Measurements from ENCODE around the gene MGAT1. TPM values are rescaled to one million over a fixed set of nuclear protein-coding genes. Genes with fewer than 3 reads are reported as not detected.

The MGAT1 gene
- total RNA-seq, 1 experiment from 2014 or later: 72.7 TPM

DNA sequence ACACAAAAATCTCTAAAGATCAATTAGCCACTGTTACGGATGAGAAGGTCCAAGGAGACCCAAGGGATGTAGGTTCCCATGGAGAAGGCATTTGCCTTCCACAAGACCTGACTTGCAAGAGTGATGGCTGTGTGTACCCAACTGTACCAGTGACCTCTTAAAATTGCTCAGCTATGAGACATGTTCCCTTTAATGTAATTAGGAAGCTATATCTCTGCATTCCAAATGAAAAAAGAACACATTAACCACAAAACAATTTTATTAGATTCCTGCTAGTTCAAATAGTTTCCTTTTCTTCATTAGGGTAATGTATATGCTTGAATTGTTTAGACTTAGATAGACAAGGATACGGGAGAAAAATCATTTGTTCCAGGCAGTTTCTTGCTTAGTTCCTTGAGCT, 66.1 kb downstream of the MGAT1 start:
- Mint-ChIP-seq H3K27ac (no peak overlapping the region), H3K4me3 (no peak overlapping the region), H3K9me3 (no peaks in the 10 kb centered on the region; a peak in 1 of 5 replicates), H3K27me3 (ENCODE audit: low read depth) (peaks cover 62% of the 10 kb centered on the region), H3K36me3 (ENCODE audit: insufficient read depth in 1 of 3, low read depth in 3 of 3) (no peaks in the 10 kb centered on the region), H3K4me1 (no peaks in the 10 kb centered on the region)
- Histone ChIP-seq H3K4ac (ENCODE audit: low read depth, low read length) (no peak overlapping the region), H4K8ac (replicated peaks; ENCODE audit: insufficient read length, low read depth, low read length) (no peak overlapping the region), H2BK12ac (ENCODE audit: insufficient read length, low read depth, low read length) (no peak overlapping the region), H3K27me3 (ENCODE audit: insufficient read depth, low read length) (no peaks in the 10 kb centered on the region), H4K5ac (ENCODE audit: insufficient read length, low read depth, low read length) (no peak overlapping the region), H2BK15ac (ENCODE audit: low read depth, low read length) (no peak overlapping the region), H3K79me1 (ENCODE audit: insufficient read depth, low read depth, low read length, poor library complexity, severe bottlenecking) (no peaks in the 10 kb centered on the region), H3K14ac (ENCODE audit: insufficient read depth, low read length) (no peak overlapping the region), H3K18ac (ENCODE audit: insufficient read length, low read depth, low read length) (no peak overlapping the region), H2AFZ (ENCODE audit: low read length) (no peak overlapping the region), H2BK20ac (ENCODE audit: low read depth, low read length, poor library complexity, severe bottlenecking) (no peak overlapping the region), H2BK5ac (ENCODE audit: insufficient read length, low read length) (no peak overlapping the region), H3K23me2 (ENCODE audit: insufficient read length, low read depth, low read length, poor library complexity, severe bottlenecking) (no peaks in the 10 kb centered on the region), H3K9me3 (ENCODE audit: control insufficient read depth, low read depth, low read length) (no peaks in the 10 kb centered on the region), H2AK5ac (ENCODE audit: insufficient read length, low read length) (no peak overlapping the region), H3K4me2 (ENCODE audit: insufficient read depth, insufficient read length, low read length) (no peak overlapping the region), H3K56ac (ENCODE audit: insufficient read length, low read depth, low read length) (no peak overlapping the region), H3K9ac (ENCODE audit: extremely low read depth, insufficient read length, low read length) (no peak overlapping the region), H3K79me2 (ENCODE audit: insufficient read depth, low read length) (no peaks in the 10 kb centered on the region), H4K20me1 (ENCODE audit: control insufficient read depth, insufficient read depth, insufficient read length) (no peaks in the 10 kb centered on the region), H3K27ac (ENCODE audit: insufficient read length, low read depth, low read length) (no peak overlapping the region), H3T11ph (ENCODE audit: low read length) (no peak overlapping the region), H3K23ac (ENCODE audit: insufficient read length, low read depth, low read length) (no peak overlapping the region), H3K4me1 (ENCODE audit: insufficient read depth, low read length) (no peaks in the 10 kb centered on the region), H2BK120ac (ENCODE audit: low read depth, low read length, poor library complexity, severe bottlenecking) (no peak overlapping the region), H4K91ac (ENCODE audit: insufficient read length, low read depth, low read length) (no peak overlapping the region)
- DNase-seq: no peak
- no CpG with 5 or more reads among the region's 2 CpGs for WGBS (ENCODE audit: extremely low coverage, insufficient read length, low lambda C conversion rate)
- TF ChIP-seq, protein P1, sequence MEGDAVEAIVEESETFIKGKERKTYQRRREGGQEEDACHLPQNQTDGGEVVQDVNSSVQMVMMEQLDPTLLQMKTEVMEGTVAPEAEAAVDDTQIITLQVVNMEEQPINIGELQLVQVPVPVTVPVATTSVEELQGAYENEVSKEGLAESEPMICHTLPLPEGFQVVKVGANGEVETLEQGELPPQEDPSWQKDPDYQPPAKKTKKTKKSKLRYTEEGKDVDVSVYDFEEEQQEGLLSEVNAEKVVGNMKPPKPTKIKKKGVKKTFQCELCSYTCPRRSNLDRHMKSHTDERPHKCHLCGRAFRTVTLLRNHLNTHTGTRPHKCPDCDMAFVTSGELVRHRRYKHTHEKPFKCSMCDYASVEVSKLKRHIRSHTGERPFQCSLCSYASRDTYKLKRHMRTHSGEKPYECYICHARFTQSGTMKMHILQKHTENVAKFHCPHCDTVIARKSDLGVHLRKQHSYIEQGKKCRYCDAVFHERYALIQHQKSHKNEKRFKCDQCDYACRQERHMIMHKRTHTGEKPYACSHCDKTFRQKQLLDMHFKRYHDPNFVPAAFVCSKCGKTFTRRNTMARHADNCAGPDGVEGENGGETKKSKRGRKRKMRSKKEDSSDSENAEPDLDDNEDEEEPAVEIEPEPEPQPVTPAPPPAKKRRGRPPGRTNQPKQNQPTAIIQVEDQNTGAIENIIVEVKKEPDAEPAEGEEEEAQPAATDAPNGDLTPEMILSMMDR (conservative IDR thresholded peaks at IDR 0.05): no peak

Other genes with a start within 250 kb of the MGAT1 start
- not detected in 2 replicates for gene SCGB3A1, start 211.3 kb downstream of the MGAT1 start, total RNA-seq (2021)
- gene FLT4, start 153.2 kb downstream of the MGAT1 start, total RNA-seq (2021): 6.1 and 6.3 TPM in 2 replicates
- gene OR2Y1, start 62.7 kb downstream of the MGAT1 start, total RNA-seq (2021): not detected in 2 replicates
- gene ZFP62, start 58.5 kb upstream of the MGAT1 start, total RNA-seq (2021): 16.2 and 19.6 TPM in 2 replicates
- gene BTNL8, start 96.4 kb upstream of the MGAT1 start, total RNA-seq (2021): 0.13 and 0.26 TPM in 2 replicates
- not detected in 2 replicates for gene BTNL3, start 186.0 kb upstream of the MGAT1 start, total RNA-seq (2021)
- gene BTNL9, start 237.5 kb upstream of the MGAT1 start, total RNA-seq (2021): 0.88 and 0.96 TPM in 2 replicates